HG03066 (cell line): Measurements from ENCODE around the gene ODF4.
A peak's percentile ranks its signal among the peaks of the same experiment; 100 is the strongest.
"Not testable (repeated sequence)": the region's sequence is repeated elsewhere in the genome, so short reads cannot be mapped to it uniquely, and the experiment has no call there.

Source experiments
- ATAC-seq: cut with Tn5 transposase; IDR thresholded peaks from one replicate; pipeline ENCODE4 v1.9.1; 2021; ENCODE audit warnings: low read depth; ENCODE audit not compliant: unreplicated experiment

The ODF4 gene

DNA sequence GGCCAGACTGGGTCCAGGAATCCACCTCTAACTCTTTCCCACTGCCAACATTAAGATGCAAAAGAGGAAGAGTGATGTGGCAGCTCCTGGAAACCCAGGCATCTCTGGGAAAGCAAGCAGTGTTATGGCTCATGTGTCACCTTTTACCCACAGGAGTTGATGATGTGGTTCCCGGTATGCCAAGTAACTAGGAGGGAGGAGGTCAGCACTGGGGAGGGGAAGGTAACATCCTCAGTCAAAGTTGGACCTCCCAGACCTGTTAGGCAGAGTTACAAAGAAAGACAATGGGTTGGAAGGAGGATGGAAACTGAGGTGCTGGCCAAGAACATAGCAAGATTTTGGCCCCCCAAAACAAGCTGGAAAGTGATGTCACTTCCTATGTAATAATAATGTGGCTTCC, 25.5 kb downstream of the ODF4 start:
- ATAC-seq = no peak

DNA sequence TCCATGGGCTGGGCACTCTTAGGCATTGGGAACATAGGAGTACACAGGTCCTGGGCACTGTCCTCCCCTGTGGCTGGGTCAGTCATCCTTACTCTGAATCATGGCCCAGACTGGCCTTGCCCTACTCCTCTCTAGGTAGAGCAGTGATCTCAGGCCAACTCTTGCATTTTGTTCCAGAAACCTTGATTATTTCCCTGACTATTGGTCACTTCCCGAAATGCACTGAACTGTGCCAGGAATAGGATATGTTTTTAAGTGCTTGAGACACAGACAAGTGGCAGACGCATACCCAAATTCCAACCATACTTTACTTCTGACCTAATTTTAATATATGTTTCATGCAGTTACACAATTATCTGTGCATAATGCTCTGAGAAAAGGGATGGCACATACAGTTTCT, 26.6 kb downstream of the ODF4 start:
- no peak for ATAC-seq

DNA sequence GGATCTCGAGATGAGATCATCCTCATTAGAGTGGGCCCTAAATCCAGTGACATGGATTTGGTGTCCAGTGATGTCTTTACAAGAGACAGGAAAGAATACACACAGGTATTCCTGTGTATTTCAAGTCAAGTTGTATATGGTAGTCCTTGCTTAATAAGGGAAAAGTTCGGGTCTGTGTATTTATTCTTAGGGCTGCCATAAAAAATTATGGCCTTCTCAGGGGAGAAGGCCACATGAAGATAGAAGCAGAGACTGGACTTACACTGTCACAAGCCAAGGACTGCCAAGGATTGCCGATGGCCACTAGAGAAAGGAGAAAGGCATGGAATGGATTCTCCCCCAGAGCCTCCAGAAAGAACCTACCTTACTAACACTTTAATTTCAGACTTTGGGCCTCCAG, 28.6 kb downstream of the ODF4 start:
- no peak for ATAC-seq

DNA sequence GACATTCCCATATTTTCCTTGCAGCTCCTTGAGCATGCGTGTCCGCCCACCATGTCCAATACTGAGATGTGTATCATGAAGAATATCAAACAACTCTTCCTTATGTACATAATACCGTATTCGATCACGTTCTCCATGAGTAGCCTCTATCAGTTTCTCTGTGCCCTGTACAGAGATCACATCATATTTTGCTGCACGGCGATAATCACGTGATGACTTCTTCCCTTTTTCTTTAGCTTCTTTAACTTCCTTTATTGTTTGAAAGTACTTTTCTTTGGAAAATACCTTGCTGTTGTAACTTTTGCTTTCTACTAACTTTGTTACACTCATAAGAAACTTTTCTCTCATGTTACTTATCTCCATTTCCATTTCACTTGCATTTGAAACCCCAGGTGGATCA, 30.3 kb downstream of the ODF4 start:
- ATAC-seq = no peak

DNA sequence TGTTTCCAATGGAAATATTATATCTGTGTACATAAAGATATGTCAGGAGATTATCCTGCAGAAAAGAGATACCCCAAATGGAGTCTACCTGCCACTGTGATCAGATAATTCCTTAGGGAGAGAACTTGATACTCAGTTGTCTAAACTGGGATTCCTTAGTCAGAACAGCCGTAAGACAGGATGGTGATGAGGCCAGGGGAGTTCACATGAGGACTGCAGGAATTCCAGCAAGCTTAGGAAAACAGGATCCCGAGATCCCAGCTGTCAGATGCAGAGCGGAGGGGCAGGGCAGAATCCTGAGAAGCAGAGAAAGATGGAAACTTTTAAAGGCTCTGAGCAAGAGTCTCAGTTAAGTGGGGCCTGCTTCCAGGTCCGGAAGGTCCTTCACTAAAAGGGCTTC, 32.1 kb downstream of the ODF4 start:
- no peak for ATAC-seq

DNA sequence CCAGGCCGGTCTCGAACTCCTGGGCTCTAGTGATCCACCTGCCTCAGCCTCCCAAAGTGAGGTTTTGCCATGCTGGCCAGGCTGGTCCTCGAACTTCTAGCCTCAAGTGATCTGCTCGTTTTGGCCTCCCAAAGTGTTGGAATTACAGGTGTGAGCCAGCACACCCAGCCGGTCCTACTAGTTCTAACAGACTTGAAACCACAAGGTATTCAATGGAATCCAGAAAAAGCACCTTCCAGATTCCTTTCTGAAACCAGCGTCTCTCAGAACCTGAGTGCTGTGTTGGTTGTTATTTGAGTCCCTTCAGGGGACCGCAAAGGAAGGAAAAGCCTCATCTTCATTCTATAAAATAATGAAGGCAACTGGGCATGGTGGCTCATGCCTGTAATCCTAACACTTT, 32.8 kb downstream of the ODF4 start:
- no peak for ATAC-seq

DNA sequence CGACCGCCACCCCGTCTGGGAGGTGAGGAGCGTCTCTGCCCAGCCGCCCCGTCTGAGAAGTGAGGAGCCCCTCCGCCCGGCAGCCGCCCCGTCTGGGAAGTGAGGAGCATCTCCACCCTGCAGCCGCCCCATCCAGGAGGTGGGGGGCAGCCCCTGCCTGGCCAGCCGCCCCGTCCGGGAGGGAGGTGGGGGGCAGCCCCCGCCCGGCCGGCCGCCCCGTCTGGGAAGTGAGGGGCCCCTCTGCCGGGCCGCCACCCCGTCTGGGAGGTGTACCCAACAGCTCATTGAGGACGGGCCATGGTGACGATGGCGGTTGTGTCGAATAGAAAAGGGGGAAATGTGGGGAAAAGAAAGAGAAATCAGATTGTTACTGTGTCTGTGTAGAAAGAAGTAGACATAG, 34.2 kb downstream of the ODF4 start:
- not testable (repeated sequence) for ATAC-seq

DNA sequence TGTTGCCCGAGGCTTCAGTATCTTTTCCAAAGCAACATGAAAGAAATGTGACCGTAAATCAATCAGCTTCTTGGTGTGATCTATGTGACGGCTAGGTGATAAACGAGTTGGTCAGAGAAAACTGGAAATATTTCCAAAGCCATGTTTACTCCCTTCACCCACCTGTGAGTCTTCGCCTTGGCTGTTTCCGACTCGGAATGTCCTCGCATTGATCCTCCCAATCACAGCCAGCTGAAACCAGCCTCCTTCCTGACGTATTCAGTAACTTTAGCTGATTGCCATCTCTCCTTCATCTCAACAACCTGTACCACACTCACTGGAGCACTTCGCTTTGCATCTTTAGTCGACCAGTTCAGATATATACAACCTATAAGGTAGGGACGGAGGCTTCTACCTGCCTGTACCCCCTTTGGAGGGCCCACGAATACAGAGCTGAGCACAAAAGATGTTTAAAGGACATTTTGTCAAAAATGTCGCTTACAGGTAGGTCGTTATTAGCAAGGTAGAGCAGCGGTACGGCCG, 36.2 kb downstream of the ODF4 start:
- ATAC-seq = no peak

DNA sequence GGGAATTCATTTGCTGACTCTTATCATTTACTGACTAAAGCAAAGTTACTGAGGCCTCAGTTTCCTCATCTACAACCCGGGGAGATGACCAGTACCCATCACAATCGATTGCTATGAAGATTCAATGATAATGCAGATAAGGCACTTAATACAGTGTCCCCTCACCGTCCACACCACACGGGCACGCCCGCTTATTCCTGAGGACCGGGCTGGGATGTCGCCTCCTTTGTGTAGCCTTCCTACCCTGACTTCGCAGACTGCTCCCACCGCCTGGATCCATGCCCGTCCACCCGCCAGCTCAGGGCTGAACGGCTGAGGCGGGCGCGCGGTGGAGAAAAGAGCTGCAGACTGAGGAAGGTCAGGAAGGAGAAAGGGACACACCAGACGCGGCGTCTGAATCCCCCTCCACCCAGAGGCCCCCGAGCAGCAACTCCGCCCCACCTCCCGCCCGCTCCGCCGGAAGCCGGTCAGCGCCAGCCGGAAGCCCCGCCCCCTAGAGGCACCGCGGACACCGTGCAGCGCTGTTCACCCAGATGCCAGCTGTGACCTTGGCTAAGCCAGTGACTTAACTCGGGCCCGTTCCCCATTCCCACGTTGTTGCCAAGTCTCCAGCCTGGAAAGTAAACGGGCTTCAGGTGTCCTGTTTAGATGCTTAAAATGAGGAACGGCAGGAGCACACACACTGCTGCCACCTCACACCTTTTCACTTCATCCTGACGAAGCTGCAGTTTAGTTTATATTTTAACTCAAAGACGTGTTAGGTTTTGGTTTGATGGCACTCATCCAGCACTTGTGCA, 36.8 kb downstream of the ODF4 start, which contains the start of gene KRABD2:
TSS of gene KRABD2 (minus strand) at position 434 of the 797 bp plus-strand sequence.
- ATAC-seq = no peak

DNA sequence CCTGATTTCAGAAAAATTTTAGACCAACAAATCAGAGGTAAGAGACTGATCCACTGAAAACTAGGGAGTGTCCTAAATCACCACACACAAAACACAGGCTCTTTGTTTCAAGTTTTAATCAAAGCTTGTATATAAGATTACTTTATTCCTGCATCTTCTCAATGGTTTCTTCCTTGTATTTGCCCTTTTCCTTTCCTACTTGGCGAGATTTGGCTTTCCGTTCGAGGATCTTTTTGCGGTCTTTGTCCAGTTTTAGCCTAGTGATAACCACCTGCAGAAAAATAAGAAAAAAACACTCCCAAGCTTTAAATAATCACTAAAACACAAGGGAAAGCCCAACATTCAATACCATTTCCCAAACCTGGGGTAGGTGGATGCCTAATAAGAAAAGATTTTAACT, 37.8 kb downstream of the ODF4 start:
- no peak for ATAC-seq

DNA sequence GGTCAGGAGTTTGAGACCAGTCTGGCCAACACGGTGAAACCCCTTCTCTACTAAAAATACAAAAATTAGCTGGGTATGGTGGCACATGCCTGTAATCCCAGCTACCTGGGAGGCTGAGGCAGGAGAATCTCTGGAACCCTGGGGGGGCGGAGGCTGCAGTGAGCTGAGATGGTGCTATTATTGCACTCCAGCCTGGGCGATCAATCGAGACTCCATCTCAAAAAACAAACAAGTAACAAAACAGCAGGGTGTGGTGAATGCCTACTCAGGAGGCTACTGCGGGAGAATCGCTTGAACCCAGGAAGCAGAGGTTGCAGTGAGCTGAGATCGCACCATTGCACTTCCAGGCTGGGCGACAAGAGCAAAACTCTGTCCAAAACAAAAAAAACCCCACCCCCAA, 38.5 kb downstream of the ODF4 start:
- not testable (repeated sequence) for ATAC-seq

DNA sequence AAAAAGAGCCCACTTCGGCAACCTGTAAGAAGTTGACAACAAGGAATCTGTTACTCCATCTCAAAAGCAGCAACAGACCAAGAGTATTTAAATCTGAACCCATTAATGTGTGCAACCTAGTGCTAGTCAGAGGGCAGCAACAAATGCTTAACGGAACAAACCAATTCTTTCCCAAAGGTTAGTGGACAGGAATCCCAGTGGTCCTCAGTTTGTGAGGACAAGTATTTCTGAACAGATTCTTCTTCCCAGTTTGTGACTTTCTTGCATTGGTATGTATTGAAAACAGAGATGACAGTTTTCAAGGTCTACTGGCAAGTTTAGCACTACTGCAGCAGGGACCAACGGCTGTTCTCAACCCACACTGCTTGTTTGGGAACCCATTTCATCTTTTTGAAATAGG, 40.4 kb downstream of the ODF4 start:
- ATAC-seq = no peak

DNA sequence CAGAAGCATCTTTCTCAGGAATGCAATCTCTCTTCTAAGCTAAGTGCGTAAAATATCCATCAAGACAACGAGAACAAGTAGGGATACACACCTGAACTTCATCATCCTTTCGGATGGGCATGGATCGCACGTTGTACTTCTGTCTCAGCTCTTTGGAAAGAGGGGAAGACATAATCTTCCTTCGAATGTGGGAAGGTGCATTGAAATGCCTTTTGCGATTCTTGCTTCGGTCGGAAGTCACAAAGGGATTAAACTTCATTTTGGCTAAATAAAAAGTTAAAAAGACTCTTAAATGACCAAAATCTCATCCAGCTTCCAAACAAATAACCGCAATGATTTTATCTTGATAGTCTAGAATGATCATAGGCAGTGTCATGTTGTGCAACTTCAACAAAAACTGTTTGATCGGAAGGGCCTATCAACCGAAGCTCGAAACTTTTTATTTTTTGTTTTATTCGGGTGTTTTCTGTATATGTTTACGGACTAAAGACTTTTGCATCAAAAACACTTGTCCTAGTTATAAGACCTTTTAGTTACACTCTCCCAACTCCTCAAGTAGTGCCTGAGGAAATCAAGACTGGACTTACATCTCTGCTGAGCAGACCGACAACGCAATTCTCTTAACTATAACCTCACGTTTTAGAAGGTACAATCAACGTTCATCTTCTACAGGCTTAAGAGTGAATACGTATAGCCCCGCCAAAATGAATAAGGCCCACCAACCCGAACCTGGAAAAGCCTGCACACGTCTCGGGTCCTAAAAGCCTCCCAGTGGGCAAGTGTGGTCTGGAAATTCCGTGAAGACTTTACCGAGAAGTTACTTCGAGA, 42.6 kb downstream of the ODF4 start:
- ATAC-seq = no peak

DNA sequence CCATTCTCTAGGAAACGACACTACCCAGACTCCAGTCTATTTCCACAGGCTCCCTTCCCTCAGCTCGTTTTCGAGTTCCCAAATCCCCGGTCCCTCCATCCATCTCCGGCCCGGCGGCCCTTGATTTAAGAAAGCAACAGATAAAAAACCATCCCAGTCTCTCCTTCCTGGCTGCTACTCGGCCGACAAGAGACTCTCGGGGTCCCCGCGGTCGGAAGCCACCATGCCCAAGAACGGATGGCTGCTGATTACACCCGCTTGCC, 43.2 kb downstream of the ODF4 start:
- no peak for ATAC-seq

DNA sequence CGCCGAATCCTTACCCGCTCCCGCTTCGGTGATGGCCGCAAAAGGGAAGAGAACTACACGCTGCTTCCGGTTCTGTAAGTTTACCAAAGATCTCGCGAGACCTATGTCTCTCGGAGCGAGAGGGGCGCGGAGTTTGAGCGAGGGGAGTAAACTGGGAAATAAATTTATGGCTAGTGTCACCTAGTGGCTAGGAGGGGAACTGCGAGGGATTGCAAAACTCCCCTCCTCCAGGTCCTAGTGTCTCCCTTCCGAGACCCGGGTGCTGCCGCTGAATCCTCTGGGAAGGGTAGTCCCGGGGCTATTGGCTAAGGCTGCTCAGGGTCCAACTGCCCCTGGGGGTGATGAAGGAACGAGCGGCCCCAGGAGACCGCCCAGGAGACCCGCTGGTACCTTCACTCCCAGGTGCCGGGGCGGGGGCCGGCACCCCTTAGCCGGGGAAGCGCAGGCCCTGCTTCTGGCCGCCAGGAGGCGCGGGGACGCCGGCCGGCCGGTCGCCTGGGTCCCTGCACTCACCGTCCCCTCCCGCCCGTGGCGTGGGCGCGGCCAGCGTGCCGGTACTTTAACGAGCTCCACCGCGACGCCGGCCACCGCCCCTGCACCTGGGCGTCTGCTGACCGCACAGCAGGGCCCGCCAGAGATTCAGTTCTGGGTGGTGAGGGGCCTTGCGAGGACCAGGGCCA, 43.6 kb downstream of the ODF4 start, which contains the start of gene RPL26:
TSS of gene RPL26 (minus strand) at position 51 of the 680 bp plus-strand sequence. CDS start 883 bp downstream, outside the sequence.
- ATAC-seq = peak; percentile 83

DNA sequence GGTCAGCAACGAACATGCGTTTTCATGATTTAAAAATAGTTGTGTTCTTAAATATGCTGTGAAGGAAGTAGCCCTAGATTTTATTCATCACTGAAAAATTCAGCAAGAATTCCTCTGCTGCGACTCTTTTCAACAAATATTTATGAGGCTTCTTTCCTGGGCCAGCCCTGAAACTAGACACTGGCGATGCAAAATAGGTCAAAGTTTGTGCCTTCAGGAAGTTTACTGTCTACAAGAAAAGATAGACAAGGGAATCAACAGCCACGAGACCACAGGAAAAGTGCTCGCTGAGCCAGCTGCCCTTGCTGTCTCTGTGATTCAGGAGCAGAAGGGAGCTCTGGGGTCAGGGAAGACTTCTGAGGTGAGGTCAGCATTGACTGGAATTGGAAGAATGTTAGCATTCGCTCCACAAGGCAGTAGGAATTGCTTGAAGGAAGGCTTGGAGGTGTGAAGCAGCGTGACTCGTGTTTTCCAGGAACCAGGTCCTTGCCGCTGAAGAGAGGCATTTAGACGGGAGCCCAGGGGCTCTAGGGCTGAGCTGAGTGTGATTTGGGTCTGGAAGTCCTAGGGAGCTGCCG, 45.2 kb downstream of the ODF4 start:
- no peak for ATAC-seq

DNA sequence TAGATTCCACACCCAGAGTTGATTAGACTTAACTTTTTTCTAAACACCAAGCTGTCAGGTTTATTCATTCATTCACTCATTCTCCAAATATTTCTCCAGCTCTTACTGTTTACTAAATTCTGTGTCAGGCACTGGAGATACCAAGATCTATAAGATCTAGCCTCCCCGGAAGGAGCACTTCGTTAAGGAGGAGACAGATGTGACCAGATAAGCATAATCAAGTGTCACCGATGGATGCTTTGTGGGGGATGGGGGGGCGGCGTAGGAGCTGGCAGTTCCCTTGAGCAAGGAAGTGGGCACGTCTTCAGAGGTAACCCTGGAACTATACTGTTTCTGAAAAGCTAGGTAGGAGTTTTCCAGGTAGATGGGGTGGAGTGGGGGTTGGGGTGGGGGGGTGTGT, 47.2 kb downstream of the ODF4 start:
- no peak for ATAC-seq

DNA sequence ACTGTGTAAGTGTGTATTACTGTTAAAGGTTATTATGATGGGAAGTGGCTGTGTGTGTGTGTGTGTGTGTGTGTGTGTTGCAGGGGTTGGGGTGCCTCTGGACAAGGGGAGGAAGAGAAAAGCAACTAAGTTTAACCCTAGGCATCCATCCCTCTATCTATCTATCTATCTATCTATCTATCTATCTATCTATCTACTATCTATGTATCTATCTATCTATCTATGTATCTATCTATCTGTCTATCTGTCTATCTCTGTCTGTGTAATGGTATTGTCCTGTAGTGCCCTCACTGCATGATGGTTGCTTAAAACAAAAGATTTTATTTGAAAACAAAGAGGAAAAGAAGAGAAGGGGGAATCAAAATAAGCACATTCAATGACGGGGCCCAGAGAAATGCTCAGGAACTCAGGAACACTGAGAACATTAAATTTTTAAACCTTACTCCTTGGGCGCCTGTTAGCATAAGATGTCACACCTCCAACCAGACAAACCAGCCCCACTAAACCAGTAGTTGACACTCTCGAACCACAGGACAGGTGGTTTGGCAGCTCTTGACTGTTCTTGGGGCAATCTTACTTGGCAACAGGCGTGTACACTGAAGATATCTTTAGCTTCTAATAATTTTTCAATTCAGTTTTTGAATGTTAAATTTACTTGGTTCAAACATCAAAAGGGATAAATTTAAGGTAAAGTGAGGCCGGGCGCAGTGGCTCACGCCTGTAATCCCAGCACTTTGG, 48.4 kb downstream of the ODF4 start:
- no peak for ATAC-seq

DNA sequence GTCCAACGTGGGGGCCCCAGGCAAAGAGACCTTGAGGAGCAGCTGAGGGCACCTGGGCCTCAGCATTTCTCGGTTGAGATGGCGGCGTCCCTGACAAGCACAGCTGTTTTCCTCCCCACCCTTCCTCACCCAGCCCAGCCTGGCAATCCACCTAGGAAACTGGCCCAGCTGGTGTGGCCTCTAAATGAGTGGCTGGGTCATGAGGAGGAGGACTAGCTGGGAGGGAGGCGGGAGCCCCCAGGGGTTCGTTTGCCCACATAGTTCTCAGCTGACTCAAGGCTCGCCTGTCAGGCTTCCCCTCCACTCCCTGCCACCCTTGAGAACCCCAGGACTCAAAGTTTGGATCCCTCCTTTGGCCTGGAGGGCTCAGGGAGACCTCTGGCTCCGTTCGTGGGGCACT, 52.1 kb downstream of the ODF4 start:
- no peak for ATAC-seq

DNA sequence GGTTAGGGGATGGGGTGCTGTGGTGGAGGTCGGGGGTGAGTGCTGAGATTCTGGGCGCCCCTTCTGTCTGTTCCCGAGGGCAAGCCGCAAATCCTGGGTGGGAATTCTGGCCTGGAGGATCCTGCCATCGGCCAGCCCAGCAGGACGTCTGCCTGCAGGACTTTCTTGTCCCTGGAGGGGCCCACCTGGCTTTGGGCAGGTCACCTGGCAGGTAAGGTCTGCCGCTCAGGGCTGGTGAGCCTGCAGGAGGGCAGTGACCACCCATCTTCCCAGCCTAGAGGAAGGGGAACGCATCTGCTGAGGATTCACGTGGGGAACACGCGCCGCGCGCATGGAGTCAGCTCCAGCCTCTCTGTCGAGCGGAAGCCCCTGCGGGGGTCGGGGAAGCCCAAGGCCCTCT, 52.6 kb downstream of the ODF4 start:
- ATAC-seq = no peak
